HG02943 (cell line): Measurements from ENCODE around the gene RHPN2.
"Not testable (repeated sequence)": the region's sequence is repeated elsewhere in the genome, so short reads cannot be mapped to it uniquely, and the experiment has no call there.

ENCODE experiments used
- ATAC-seq: cut with Tn5 transposase; IDR thresholded peaks from one replicate; pipeline ENCODE4 v1.9.1; 2021; ENCODE audit warnings: mild to moderate bottlenecking, low read depth, moderate library complexity; ENCODE audit not compliant: unreplicated experiment

RHPN2 gene

DNA sequence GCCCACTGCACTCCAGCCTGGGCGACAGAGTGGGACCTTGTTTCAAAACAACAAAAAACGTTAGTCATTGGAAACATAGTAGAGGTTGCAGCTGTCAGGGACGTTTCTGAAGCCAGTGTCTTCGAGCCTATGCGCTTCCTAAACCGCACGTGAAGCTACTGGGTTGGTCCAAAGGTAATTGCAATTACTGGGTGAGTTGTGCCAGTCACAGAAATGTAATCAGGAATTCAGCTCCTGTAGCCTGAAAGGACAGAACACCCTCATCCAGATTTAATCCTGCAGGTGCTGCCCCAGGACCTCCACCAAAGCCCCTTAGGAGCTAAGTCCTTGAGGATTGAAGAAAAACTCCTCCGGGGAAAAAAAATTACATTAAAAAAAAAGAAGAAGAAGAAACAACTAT is 2.4 kb upstream of the RHPN2 start:
- ATAC-seq, result no peak

DNA sequence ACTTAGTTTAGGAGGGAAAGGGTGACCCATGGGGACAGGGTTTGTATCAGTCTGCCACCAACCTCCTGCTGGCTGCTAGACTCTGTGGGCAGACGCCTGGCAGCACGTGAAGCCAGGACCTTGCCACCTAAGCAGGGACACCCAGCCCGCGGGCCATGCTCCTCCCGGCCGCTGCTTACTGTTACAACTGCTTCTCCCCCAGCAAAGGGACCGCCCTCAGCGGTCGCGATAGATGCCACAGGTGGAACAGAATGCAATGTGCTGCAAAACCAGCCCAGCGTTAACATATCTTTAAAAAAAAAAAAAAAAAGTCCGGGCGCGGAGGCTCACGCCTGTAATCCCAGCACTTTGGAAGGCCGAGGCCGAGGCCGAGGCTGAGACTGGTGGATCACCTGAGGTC is 1.9 kb upstream of the RHPN2 start:
- no peak for ATAC-seq

DNA sequence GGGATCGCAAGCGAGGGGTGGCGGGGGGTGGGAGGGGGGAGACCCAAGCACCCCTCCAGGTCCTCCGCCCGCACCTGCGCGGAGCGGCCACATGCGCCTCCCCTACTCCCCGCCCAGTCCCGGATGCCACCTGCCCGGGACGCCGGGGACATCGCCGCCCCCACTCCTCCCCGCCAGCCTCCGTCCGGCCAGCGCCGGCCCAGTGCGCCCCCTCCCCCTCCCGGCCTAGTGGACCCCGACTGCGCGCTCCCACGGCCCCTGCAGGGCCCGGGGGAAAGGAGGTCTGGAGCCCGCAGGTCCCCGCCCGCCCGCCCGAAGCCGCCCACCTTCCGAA is 263 bp downstream of the RHPN2 start:
- ATAC-seq, result no peak

DNA sequence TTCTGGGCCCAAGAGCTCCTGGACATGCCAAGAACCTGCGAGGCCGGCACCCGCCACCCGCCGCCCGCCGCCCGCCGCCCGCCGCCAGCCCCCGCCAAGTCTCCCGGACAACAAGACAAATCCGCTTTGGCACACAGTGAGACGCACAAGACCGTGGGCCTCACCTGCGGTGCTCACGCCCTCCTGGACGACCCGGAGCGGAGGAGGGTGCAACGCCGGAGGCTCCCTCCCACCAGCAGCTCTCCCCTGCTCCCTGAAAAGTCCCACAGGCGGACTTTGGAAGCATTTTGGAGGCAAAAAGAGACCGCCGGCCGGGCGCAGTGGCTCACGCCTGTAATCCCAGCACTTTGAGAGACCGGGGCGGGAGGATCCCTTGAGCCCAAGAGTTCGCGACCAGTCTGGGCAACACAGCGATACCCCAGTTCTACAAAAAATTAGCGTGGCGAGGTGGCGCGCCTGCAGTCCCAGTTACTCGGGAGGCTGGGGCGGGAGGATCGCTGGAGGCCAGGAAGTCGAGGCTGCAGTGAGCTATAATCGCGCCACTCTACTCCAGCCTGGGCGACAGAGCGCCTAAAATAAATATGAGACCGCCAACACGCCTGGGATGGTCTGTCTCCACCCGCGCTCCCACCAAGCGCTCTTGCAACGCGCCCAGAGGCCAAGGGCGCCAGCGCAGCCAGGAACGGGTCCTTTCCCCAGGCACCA is 783 bp downstream of the RHPN2 start:
- no peak for ATAC-seq

DNA sequence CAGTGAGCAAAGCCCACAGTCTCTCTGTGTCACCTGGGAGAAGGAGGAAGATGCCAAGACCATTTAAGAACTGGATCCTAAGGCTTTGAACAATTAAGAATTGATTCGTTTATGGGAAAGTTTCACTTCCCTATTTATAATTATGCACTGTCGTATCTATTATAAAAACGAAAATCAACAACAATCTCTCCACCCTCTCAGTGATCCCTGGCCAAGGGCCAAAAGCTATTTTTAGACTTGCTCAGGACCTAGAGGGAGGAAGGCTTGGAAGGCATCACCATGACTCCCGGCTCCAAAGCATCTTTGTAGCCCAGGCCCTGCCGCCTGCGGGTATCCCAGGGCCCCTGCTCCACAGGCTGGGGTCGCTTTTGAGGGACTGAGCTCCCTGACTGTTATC is 1.3 kb downstream of the RHPN2 start:
- no peak for ATAC-seq

DNA sequence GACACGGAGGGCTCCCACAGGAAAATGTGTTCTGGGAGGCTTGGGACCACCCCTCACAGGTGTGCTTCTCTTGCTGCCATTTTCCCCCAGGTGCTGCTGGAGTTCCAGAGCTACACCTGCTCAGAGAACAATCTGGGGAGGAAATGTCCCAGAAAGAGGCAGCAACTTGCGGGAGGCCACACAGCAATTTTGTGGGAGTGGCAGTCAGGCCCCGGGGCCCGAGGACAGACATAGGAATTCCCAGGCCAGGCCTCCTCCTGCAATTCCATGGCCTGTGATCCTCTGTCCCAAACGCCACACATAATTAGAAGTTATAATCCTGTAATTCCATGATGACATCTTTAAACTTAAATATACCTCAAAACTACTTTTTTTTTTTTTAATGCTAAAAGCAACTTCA is 1.8 kb downstream of the RHPN2 start:
- no peak for ATAC-seq

DNA sequence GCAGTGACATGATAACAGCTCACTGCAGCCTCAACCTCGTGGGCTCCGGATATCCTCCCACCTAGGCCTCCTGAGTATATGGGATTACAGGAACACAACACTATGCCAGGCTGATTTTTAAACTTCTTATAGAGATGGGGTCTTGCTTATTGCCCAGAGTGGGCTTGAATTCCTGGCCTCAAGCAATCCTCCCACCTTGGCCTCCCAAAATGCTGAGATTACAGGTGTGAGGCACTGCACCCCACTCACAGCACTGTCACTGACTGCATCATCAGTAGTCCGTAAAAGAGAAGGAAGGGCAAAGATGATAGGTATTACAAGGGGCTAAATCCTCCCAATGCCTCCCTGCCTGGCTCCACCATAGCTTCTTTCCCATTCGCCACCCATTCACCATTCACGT is 4.1 kb downstream of the RHPN2 start:
- no peak for ATAC-seq

DNA sequence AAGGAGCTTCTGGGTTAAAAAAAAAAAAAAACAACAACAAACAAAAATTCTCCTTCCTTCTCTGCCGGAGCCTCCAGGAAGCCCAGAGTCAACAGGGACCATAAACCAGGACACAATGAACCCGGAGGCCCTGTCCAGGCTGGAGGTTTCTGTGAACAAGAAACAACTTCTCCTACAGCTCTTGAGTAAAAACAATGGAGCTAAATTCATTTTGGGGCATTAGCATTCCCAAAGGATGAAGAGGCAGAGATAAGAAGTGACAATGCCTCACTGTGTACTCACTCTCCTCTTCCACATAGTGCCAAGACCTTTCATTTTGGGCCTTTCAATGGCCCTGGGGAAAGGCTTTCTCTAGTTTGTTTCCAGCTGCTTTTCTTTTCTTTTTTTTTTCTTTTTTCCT is 9.0 kb downstream of the RHPN2 start:
- ATAC-seq, result no peak

DNA sequence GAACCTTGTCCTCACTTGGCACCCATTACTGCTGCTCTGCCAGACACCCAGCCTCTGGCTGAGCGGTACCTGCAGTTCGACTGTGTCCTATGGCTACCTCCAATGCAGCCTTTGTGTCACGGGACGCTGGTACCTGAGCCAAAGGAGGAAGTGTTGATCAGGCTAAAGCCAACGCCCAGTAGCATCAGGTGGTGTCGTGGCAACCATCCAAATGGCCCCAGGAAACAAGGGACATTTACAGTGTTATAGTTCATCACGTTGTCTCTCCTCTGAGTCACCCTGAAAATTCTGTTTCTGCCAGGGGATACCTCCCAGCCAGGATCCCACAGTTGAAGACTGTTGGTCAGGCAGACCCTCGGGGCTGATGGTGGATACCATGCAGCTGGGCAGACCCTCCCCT is 10.1 kb downstream of the RHPN2 start:
- no peak for ATAC-seq

DNA sequence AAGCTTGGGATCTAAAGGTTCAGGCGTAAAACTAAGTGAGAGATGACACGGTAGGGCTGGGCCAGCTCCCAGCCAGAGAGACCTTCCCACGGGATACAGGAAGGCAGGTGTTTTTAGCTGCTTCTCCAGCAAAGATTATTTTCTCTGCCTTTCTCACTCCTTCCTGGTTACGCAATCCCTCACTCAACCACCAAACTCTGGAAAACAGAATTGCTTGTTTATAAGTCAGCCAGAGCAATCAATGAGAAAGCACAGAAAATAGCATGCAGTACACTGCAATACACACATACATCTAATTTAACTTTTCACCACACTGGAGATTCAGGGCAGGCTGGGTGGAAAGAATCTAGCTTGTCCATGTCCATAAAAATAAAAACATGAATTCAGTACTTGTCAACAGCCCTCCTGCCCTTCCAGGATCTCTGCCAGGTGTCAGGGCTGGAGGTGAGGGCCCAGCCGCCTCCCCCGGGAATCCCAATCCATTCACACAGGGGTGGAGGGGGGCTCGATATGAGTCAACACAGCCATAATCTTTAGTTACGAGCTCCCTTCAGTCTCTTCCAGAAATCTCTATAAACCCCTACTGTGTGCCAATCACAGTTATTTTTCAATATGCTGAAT is 12.2 kb downstream of the RHPN2 start:
- no peak for ATAC-seq

DNA sequence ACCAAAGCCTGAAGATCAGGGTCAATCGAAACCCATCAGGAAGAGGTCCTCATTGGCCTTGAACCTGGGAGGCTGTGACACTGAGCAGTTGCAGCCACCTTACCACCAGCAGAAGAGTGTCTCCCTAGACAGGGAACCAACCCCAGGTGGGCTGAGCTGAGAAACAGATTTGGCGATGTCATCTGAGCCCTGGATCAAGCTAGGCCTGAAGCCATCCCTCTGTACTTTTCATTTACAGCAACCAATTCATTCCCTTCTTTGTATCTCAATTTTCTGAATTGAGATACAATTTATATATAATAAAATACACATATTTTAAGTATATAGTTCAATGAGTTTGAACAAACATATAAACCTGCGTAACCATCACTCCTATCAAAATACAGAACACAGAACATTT is 14.6 kb downstream of the RHPN2 start:
- no peak for ATAC-seq

DNA sequence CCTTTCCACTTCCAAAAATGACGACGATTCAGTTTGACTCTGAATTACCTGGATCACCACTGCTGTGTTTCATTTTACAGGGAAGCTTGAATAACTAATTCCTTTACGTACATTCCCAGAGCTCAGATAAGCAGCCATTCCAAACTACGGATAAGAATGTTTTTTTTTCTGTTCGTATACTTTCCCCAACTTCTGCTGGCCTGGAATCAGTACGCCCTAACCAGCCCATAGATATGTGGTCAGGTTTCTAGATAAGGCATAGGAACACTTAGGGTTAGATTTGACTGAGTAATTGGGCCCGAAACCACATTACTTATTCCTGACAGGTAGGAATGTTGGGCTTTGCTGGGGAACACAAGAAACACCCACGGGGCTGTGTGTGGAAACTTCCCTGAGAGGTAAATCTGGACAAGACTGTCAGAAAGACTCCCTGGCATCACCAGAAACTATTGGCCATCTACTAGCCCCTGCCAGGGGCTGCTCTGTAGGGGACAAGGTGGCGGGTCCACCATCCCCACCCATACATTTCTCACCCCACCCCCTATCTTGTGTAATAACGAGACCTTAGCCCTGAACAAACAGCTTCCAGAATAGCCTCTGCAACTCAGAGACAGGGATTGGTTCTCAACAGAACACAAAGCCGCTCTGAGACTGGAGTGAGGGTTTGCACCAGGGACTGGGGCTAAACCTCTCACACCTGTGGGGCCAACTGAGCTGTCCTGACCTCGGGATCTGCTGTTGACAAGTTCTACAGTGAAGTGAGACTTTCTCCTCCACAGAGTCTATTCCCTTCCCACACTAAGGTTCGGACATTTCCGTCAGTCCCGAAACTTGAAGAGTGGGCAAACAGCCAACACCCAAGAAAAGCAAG is 15.6 kb downstream of the RHPN2 start:
- ATAC-seq, result no peak

DNA sequence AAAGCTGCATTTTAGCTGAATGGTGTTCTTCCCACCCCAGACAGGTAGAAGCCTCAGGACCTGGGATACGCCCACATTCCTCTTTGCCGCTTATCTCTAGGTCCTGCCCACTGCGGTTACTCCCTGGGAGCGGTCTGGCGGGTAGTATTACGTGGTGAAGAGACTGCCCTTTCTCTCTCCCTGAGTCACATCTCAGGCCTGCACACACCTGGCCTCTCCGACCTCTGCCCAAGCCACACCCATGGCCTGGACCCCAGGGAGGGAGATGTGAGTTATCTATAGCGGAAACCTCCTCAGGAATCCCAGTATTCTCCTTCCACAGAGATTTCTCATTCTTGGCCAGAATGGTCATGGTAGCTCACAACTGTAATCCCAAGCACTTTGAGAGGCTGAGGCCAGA is 17.3 kb downstream of the RHPN2 start:
- no peak for ATAC-seq

DNA sequence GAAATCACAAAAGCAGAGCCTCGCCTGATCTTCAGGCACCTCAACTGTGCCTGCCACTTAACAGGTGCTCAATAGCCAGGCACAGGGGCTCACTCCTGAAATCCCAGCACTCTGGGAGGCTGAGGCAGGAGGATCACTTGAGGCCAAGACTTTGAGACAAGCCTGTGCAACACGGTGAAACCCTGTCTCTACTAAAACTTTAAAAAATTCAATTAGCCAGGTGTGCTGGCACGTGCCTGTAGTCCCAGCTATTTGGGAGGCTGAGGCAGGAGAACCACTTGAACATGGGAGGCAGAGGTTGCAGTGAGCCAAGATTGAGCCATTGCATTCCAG is 22.9 kb downstream of the RHPN2 start:
- not testable (repeated sequence) for ATAC-seq

DNA sequence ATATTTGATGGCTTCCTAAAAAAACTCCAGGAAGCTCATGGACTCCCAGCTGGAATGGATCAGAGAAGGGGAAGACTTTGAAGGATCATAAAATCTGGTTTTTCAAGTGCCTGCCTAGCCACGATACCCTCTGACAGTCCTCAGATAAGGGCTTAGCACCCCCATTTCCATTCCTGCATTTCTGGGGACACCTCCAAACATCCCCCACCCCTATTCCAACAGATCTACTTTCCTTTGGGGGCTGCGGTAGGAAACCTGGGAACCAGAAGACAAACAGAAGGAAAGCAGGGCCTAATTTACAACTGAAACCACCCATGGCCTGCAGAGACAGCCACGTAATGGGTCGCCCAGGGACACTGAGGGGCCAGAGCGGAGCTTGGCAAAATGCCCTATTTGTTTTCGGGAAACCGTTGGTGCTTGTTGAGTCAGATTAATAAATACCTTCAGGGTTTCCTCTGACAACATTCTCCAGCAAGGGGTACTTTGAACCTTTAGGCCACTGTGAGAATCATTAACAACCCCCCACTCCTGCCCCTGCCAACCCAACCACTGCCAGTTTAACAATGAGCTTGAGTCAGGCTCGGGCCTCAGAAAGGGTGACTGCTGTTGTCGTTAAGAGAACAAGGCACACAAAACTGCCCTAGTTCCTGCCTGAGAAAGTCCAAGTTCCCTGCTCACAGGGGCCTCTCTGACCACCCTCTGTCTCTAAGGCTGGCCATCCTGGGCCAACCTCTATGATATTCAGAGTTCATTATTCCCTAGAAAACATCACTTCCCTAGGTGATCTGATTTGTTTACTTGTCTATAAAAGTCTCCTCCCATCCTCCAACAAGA is 23.5 kb downstream of the RHPN2 start:
- no peak for ATAC-seq

DNA sequence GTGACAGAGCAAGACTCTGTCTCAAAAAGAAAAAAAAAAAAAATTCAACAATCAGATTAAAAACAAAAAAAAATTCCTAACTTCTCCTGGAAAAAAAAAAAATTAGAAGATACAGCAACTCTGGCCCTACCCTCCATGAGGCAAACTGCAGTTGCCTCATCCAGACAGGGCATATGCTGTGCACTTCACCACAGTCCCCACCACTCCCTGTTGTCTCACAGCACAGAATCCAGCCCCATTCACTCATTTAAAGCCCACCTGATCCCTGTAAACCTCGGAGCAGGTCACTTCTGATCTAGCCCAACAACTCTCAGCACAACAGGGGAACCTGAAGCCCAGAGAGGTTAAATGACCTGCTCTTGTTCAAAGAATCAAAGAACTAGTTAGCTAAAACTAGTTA is 24.9 kb downstream of the RHPN2 start:
- no peak for ATAC-seq

DNA sequence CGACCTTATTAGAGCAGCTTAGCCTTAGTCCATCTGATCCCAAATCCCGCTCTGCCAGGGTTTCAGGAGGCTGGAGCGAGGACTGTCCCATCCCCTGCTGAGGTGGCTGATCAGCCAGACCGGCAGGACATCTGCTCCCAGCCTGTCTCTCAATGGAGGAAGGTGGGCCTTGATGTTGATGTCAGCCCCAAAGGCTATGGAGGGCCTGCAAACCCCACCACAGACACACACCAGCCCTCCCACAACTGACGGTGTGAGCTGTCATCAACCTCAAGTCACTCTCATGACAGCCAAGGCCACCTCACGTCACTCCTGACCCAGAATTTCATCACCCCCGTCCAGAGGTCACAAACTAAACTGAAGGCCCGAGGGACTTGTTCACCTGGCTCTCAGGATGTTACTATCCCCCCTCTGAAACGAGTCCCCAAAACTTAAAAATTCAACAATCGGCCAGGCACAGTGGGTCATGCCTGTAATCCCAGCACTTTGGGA is 25.5 kb downstream of the RHPN2 start:
- ATAC-seq, result no peak

DNA sequence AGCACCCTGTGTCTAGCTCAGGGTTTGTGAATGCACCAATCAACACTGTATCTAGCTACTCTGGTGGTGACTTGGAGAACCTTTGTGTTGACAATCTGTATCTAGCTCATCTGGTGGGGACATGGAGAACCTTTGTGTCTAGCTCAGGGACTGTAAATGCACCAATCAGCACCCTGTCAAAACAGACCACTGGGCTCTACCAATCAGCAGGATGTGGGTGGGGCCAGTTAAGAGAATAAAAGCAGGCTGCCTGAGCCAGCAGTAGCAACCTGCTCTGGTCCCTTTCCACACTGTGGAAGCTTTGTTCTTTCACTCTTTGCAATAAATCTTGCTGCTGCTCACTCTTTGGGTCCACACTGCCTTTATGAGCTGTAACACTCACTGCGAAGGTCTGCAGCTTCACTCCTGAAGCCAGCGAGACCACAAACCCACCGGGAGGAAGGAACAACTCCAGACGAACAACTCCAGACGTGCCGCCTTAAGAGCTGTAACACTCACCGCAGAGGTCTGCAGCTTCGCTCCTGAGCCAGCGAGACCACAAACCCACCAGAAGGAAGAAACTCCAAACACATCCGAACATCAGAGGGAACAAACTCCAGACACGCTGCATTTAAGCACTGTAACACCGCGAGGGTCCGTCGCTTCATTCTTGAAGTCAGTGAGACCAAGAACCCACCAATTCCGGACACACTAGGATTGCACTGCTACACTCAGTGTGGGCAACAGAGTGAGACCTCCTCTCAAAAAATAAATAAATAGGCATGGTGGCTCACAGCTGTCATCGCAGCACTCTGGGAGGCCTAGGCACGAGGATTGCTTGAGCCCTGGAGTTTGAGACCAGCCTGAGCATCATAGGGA is 27.3 kb downstream of the RHPN2 start:
- ATAC-seq, result not testable (repeated sequence)

DNA sequence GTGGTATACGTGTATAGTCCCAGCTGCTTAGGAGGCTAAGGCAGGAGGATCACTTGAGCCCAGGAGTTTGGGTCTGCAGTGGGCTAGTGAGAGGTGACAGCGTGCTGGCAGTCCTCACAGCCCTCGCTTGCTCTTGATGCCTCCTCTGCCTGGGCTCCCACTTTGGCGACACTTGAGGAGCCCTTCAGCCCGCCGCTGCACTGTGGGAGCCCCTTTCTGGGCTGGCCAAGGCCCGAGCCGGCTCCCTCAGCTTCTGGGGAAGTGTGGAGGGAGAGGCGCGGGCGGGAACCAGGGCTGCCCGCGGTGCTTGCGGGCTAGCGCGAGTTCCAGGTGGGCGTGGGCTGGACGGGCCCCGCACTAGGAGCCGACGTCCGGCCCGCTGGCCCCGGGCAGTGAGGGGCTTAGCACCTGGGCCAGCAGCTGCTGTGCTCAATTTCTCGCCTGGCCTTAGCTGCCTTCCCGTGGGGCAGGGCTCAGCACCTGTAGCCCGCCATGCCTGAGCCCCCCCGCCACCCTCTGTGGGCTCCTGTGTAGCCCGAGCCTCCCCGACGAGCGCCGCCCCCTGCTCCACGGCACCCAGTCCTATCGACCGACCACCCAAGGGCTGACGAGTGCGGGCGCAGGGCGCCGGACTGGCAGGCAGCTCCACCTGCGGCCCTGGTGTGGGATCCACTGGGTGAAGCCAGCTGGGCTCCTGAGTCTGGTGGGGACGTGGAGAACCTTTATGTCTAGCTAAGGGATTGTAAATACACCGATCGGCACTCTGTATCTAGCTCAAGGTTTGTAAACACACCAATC is 28.1 kb downstream of the RHPN2 start:
- ATAC-seq, result not testable (repeated sequence)
